Measurements from ENCODE around the gene DNAH6.

DNAH6 gene

DNA sequence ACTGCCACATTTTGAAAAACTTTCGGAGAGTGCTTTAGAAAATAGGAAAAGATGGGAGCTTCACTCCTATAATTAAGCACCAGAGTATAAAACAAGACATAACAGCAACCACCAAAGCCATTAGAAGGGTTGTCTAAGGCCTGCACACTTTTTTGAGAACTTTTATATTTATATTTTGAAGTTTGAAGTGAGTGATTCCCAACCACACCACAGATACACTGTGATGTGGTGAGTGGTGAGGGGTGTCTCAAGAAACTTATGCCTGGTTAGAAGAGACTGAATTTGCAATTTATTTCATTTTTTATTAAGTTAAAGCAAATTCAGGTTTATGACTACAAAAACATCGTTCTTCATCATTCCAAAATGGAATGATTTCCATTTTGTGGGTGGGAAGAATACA is 161.9 kb downstream of the DNAH6 start:
- FAIRE-seq (no peak), DNase-seq (ENCODE audit: insufficient read length, low spot score) (no peak)

DNA sequence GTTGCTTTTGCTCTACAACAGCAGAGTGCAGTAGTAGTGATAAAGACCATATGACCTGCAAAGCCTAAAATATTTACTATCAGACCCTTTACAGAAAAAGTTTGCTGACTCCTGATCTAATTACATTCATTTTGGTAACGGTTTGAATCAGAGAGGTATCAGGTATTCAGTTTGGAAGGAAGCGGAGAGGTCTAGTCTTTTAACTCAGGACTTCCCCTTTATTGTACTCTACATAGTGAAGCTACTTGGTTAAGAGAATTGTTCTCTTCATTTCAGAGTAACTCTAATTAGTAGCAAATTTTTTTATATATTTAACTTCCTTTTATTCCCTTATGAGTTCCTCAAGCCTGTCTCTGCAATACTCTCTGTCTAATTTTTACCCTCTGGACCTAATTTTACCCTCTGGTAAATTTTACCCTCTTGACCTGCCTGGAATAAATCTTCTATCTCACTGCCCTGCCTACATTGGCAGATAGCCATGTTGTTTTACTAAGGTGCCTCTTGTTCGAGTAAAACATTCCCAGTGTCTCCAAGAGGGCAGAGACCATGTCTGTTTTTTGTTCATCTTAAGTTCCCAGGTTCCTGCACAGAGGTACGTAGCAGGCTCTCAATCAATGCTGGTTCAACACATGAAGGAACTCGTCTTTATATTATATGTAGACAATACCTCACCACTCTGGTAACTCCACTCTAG is 170.6 kb downstream of the DNAH6 start:
- FAIRE-seq (no peak), DNase-seq (ENCODE audit: insufficient read length, low spot score) (no peak)

DNA sequence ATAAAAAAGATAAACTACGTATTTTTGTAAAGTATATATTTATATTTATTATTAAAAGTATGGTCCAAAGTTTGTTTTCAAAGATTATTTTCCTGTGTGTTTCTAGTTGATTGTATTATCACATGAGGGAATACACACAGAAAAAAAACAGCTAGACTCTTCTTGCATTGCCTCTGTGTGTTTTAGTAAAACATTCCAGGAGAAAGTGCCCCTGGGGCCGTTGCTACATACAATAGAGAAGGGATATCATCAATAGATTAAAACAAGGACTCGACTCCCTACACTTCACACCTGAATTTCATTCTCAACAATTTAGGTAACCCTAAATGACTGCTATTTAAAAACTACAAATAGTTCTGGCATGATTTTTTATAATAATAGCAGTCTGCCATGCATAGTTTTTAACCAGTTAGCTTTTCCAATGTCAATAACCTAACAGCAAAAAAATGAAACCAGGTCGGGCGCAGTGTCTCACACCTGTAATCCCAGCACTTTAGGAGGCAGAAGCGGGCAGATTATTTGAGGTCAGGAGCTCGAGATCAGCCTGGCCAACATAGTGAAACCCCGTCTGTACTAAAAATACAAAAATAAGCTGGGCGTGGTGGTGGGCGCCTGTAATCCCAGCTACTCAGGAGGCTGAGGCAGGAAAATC is 171.3 kb downstream of the DNAH6 start:
- no peak for FAIRE-seq

DNA sequence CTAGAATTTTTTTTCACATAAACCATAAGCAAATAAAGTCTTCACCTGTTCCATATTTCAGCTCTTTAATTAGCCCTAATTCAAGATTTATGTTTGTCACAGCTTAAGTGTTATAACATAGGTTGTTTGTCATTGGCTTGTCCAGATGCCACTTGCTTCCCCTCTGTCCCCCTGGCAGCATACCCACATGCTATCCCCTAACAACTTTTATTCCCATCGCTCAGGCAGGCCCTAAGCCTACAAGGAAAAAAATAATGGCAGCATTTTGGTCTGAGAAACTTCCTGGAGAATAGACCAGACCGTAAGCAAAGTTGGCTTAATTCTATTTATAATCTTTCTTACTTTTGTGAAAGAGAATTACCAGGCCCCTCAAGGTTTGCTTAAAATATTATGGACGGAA is 173.9 kb downstream of the DNAH6 start:
- FAIRE-seq (no peak), DNase-seq (ENCODE audit: insufficient read length, low spot score) (no peak)

More for the DNA sequence above, 171.3 kb downstream of the DNAH6 start:
- DNase-seq (ENCODE audit: insufficient read length, low spot score), result no peak

DNA sequence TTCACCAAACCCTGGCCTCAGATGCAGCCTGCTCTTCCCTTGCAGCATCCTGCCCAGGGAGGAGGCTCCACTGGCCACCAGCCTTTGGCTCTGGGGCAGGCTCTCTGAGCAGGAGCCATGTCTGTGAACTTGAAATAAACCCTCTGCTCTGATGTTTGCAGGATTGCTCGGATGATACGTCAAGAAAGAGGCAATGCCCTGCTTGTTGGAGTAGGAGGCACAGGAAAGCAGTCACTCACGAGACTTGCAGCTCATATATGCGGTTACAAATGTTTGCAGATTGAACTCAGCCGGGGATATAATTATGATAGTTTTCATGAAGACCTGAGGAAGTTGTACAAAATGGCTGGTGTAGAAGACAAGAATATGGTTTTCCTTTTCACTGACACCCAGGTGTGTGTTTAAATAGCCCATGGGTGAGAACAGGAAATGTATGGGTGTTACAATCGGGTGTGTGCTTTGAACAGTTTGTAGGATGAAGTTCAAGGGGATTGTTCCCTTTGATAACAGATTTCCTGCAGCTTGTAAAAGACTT is 177.9 kb downstream of the DNAH6 start:
- no peak for DNase-seq (ENCODE audit: insufficient read length, low spot score)

DNA sequence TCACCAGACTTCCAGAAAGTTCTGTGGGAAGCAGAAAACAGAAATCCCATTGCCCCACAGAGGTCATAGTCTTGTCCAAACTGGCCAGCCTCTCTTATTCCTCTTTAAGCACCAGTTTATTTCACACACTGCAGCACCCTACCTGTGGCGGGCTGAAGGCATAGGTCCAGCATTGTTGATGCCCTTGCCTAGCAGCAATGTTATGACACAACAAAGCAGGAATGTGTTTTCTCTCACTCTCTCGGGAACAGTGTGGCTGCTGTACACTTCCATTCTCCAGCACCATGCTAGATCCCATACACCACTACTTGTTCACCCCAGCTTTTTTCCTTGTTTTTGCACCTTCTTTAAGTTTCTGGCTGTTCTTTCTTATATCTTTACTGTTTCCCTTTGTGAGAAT is 181.6 kb downstream of the DNAH6 start:
- no peak for FAIRE-seq
- no peak for DNase-seq (ENCODE audit: insufficient read length, low spot score)

More for the DNA sequence above, 177.9 kb downstream of the DNAH6 start:
- FAIRE-seq, result no peak

DNA sequence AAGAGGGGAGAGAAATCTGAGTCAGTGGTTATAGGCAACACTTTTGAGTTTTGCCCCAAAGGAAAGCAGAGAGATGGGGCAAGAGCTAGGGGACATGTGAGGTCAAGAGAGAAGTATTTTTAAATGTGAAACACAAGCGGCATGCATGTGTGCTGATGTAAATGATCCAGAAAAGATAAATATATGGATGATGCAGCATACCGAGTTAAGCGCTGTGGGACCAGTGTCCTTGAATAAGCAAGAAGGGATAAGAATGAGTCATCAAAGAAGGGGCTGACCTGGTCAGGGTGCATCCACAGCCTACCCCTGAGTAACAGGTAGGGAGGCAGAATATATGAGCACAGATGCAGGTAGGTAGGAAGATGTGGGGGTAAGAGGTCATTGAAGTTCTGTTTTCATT is 183.7 kb downstream of the DNAH6 start:
- no peak for FAIRE-seq
- DNase-seq (ENCODE audit: insufficient read length, low spot score), result no peak

DNA sequence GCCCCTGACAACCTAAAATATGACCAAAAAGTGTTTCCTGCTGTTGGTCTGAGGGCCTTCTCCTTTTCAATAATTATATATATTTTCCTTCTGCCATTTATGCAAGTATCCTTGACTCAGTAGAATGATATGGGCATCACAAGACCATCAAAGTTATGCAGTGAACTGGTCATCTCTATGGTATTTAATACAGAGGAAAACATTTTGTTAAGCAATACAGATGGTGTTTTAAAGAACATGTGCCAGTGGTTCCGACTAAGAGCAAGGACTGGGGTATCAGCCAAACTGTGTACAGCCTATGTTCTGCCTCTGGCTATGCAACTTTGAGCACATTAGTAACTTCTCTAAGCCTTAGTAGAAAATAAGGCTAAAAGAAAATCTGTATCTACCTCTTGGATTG is 185.6 kb downstream of the DNAH6 start:
- no peak for FAIRE-seq
- no peak for DNase-seq (ENCODE audit: insufficient read length, low spot score)

DNA sequence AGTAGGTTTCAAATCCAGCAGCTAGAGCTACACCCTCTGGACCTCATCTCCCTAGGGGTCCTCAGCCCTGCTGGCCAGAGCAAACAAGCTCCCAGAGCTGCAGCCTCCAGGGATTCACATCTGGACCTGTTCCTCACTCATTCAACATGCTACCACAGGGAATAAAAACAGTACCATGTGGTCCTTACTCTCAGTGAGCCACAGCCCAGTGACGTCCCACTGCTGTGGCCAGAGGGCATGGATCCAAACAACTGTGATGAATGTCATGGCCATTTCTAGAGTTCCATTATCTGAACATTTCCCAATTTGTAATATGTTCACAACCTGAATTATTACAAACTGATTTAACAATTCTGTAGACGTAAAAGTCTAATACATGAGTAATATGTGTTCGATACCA is 186.6 kb downstream of the DNAH6 start:
- FAIRE-seq (no peak), DNase-seq (ENCODE audit: insufficient read length, low spot score) (no peak)

DNA sequence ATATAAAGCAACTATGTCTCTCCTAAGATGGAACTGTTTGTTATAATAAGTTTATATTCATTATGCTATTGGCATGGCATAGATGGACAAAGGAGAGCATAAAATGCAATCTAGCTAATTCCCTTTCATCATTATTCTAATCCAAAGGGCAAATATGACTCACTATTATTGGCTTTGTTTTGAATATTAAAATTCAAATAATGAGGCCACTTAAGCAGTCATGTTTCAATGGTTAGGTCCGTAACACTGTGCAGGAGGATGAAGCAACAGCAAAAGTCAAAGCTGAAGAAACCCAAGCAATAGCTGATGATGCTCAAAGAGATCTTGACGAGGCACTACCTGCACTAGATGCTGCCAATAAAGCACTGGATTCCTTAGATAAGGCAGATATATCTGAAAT is 187.5 kb downstream of the DNAH6 start:
- DNase-seq (ENCODE audit: insufficient read length, low spot score), result no peak
- FAIRE-seq, result no peak

DNA sequence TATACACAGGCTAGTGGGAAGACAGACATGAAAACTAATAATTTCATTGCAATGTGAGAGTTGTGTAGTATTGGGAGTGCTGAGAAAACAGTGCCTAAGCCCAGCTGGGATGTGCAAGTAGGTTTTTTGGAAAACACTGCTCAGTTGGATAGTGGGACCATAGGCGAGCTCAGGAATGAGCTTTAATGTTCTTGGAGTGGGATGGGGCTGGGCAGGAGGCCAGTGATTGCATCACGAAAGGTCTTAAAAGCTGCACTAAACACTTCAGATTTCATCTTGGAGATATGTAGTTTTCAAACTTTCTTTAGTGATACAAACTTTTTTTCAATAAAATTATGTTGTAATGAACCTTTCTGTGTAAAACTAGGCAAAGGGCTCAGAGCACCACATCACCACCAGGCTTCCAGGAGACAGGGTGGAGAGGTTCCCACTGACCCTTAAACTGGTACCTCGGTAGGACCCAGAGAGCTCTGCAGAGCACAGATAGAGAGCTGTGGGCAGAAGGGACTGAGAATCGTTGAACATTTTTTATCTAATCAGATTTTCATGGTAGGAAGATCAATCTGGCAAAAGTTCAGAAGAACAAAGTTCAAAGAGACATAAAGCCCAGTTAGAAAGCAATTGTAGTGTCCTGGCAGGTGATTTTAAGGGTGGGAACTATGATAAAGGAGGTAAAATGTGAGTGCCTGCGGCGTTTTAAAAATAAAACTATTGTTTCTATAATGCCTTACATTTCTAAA is 188.4 kb downstream of the DNAH6 start:
- DNase-seq (ENCODE audit: insufficient read length, low spot score) (no peak), FAIRE-seq (no peak)

DNA sequence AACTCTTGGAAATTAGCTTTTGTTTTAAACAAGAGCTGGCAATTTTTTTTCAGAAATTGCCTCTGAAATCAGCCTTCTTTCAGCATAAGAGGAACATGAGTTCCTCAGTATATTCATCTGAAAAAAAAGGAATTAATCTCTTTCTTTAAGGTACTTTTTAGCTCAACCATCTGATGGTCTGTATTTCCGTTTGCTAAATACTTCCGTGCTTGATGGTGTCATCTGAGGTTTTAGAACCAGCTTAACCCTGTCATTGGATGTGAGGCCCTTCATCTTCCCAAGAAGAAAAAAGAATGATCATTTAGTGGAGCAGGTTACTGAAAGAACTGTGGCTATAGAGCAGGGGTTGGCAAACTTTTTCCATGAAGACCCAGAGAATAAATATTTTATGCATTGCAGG is 189.6 kb downstream of the DNAH6 start:
- no peak for FAIRE-seq
- no peak for DNase-seq (ENCODE audit: insufficient read length, low spot score)

DNA sequence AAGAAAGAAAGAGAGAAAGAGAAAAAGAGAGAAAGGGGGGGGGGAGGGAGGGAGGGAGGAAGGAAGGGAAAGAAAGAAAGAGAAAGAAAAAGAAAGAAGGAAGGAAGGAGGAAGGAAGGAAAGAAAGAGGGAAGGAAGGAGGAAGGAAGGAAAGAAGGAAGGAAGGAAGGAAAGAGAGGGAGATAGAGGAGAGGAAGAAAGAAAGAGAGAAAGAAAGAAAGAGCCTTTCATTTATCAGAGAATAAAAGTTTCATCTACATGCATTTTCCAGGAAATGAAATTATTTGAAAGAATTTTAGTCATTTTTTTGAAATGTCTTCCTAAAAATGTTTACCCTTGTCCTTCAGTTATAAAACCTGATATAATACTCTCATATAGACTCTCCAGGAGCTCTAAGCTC is 192.1 kb downstream of the DNAH6 start:
- DNase-seq (ENCODE audit: insufficient read length, low spot score), result no peak
- FAIRE-seq, result no peak

DNA sequence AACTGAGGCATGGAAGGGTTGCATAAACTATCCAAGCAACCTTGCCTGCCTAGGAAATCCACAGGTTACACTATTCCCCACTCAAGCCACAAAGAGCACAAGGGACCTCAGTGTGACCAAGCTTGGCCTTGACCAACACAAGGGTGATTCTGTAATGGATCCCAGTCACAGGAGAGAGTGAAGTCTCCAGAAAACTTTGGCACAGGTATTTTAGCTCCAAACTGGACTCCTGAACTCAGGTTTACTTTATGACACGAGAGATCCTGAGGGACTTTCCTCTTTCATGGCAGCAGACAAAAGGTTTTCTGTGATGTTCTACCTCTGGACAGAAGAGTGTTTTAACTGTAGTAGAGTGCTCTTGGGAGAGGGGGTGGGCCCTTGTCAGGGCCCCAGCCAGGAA is 195.4 kb downstream of the DNAH6 start:
- no peak for DNase-seq (ENCODE audit: insufficient read length, low spot score)
- no peak for FAIRE-seq

DNA sequence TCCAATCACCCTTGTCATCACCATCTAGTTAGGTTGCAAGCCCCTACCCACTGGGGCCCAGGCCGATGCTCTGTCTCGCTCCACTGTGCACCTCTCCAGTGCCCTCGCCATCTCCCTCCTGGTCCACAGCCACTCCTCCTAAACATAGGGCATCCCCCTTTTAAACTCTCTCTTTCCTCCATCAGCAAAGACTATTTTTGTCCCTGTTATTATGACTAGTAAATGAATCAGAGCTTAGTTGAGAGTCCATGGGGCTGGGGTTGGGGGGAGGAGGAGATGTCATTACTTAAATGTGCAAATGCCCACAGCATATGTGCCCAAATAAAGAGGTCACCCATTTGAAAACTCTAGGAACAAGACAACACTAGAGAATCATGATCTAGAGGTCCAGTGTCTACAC is 197.1 kb downstream of the DNAH6 start:
- no peak for DNase-seq (ENCODE audit: insufficient read length, low spot score)

DNA sequence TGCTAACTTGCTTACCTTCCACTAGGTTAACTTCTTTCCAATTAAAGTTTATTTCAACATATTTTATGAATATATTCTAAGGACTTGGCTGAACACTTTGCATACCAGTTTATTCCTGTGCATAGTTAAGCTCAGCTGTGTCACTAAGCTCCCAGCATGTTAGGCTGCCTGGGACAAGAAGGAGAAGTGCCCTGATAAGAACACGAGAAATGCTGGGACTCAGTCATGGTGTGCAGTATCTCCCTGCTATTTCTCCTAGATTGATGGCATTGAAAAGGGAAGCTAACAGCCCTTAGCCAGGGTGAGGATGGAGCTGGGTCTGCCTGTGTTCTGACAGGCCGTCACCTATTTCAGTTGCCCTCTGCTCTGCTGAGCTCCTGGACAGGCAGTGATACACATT is 200.3 kb downstream of the DNAH6 start:
- FAIRE-seq (no peak), DNase-seq (ENCODE audit: insufficient read length, low spot score) (no peak)

More for the DNA sequence above, 197.1 kb downstream of the DNAH6 start:
- FAIRE-seq, result no peak

DNA sequence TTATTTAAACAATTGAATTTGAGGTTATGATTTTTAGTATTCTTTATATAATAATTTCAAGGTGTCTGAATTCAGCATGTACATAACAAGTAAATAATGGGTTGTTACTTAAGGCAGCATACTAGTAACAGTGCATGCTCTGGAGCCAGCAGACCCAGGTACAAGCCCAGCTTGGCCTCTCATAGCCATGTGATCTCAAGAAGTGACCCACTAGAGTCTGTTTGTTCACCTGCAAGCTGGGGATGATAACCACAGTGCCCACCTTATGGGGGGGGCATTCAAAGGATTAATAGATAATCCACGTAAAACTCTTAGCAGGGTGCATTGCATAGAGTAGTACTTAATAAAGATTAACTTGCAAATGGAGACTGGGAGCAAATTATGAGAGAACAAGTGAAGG is 201.0 kb downstream of the DNAH6 start:
- FAIRE-seq, result no peak
- DNase-seq (ENCODE audit: insufficient read length, low spot score), result no peak

DNA sequence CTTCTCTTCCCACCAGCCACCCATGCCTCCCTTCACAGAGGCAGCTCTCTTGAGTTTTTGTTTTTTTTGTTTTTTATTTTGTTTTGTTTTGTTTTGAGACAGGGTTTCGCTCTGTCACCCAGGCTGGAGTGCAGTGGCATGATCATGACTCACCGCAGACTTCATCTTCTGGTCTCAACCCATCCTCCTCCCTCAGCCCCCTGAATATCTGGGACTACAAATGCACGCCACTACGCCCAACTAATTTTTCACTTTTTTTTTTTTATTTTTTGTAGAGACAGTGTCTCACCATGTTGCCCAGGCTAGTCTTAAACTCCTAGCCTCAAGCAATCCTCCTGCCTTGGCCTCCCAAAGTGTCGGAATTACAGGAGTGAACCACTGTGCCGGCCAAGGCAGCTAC is 203.1 kb downstream of the DNAH6 start:
- DNase-seq (ENCODE audit: insufficient read length, low spot score), result no peak

DNA sequence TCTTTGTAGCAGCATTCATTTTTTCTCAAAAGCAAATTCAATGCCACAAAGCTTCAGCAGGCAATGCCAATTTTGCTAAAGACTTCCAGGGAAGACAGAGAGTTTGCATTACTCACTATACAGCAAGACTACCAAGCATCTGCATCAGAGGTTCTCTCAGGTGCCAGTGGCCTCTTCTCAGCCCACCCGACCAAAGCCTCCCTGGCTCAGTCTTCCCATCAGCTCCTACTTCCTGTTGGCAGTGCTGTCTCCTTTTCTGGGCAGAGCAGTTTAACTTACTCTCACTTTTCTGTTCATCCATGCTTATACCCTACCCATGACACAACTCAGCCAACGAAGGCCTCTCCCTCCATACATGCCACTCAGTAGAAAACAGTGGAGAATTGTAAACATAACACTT is 207.5 kb downstream of the DNAH6 start:
- FAIRE-seq, result no peak
- DNase-seq (ENCODE audit: insufficient read length, low spot score), result no peak

More for the DNA sequence above, 203.1 kb downstream of the DNAH6 start:
- no peak for FAIRE-seq

DNA sequence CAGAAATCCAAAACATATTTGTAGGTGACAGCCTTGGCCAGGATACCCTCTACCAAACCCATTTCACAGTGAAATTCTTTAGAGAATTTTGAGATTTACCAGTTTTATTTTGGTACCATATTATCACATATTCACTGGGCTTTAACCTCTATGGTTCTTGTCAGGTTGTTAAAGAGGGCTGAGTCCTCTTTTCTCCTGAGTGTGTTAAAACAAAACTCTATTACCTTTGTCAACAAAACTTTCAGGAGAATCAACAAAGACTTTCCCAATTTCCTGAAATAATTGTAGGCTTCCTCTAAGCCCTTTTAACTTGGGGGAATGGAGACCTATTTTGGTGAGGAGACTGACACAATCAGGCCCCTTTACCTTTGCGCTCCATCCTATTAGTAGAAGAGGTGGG is 209.4 kb downstream of the DNAH6 start:
- FAIRE-seq, result no peak
- no peak for DNase-seq (ENCODE audit: insufficient read length, low spot score)

DNA sequence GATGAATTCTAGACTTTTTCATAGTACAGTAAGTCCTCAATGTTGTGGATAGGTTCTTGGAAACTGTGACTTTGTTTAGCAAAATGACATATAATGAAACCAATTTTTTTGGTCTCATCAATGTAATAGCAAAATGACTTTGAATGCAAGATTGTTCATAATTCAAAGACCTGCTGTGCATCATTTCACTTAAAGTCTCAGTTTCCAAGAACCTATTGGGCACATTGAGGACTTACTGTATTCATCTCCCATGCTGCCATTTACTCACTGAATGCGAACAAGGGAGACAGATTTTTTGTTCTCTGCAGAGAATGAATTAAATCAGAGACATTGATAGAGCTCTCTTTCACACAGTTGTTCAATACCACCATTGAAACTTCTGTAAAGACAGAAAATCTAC is 211.0 kb downstream of the DNAH6 start:
- FAIRE-seq (no peak), DNase-seq (ENCODE audit: insufficient read length, low spot score) (no peak)

DNA sequence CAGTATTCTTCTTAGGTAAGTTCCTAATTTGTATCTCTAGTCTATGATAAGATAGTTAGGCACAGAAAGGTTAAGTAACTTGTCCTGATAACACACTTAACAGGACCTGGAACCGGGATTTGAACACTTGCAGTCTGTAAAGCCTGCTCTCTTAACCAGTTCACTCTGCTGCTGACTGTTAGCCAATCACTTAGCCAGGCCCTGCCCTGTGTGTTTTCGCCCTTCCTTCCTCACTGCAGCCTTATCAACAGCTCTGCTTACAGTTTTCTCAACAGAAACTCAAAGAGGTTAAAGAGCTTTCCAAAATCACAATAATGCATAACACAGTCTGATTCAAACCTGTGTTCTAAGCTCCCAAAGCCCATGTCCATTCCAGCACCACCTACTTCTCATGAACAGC is 212.9 kb downstream of the DNAH6 start:
- DNase-seq (ENCODE audit: insufficient read length, low spot score) (no peak), FAIRE-seq (no peak)

All from GM19239 (cell line).